H1 (cell line): ENCODE measurements around the gene CORO7.
A peak's percentile ranks its signal among the peaks of the same experiment; 100 is the strongest.

Experiments
- BCL11A ChIP-seq, 2 experiments: IDR thresholded peaks; one replicate each; pipeline ENCODE4 v1.6.1; 2011; ENCODE audit warnings: low read depth in 2 of 2, low read length in 2 of 2, mild to moderate bottlenecking in 2 of 2
- CBX5 ChIP-seq: fragments of 300-800, 300-1000 bp; sonication (generic); IDR thresholded peaks from 2 replicates; pipeline ENCODE4 v1.7.1; 2016; ENCODE audit warnings: antibody characterized with exemption, low read length, low read depth
- CTCF ChIP-seq, 3 experiments: IDR thresholded peaks; 1 replicate in 2 of 3; 2 replicates in 1 of 3; pipeline versions ENCODE4 v1.5.1 to v1.6.1; 2011; ENCODE audit warnings: low read length in 3 of 3, mild to moderate bottlenecking in 3 of 3, inconsistent platforms in 2 of 3, low read depth in 1 of 3, moderate library complexity in 1 of 3; ENCODE audit not compliant: insufficient read depth in 1 of 3; ENCODE audit errors: control extremely low read depth in 1 of 3
- HDAC6 ChIP-seq: IDR thresholded peaks from one replicate; pipeline ENCODE4 v1.7.1; 2012; ENCODE audit warnings: low read depth, mild to moderate bottlenecking, inconsistent platforms, low read length, moderate library complexity
- POLR2AphosphoS5 ChIP-seq: IDR thresholded peaks from 2 replicates; pipeline ENCODE4 v1.6.1; 2011; ENCODE audit warnings: low read depth, low read length

GRCh38 chr16:4377573-4378154, 38.7 kb downstream of the CORO7 start:
- TF ChIP-seq CTCF (IDR thresholded peaks at IDR 0.05; ENCODE audit: control extremely low read depth in 1 of 3, insufficient read depth in 1 of 3, low read depth in 1 of 3, low read length in 3 of 3) (peak in 2 of 3 experiments; percentile 43 to 62; a peak in 3 of 4 replicates), HDAC6 (no peak), CBX5 (no peak), BCL11A (IDR thresholded peaks at IDR 0.05; ENCODE audit: low read depth in 2 of 2, low read length in 2 of 2) (no peak), POLR2AphosphoS5 (no peak)
